Kasumi-1 (cell line): ENCODE results near the gene CHAT.
A peak's percentile ranks its signal among the peaks of the same experiment; 100 is the strongest.

ENCODE experiments used
- DNase-seq, 2 experiments: peaks; one replicate each; lab custom pipeline; 2025; lab: John Stamatoyannopoulos, UW

The CHAT gene

DNA sequence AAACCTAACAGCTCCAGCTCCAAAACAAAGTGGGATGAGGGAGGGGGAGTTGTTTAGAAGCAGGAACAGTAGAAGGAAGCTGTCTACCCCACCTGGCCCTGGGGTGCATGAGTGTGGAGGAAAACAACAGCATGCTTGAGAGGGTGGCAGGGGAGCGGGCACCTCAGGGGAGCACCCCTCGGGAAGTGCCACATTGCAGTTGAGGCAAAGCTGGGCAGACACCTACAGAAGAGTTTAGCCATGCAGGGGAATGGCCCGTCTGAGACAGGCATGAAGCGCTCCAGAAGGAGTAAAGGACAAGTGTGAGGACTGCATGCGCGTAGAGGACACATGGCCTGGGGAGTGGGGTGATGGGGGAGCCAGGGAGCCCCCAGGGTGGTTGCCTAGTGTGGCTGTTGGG, 18.1 kb downstream of the CHAT start:
- DNase-seq = no peak

DNA sequence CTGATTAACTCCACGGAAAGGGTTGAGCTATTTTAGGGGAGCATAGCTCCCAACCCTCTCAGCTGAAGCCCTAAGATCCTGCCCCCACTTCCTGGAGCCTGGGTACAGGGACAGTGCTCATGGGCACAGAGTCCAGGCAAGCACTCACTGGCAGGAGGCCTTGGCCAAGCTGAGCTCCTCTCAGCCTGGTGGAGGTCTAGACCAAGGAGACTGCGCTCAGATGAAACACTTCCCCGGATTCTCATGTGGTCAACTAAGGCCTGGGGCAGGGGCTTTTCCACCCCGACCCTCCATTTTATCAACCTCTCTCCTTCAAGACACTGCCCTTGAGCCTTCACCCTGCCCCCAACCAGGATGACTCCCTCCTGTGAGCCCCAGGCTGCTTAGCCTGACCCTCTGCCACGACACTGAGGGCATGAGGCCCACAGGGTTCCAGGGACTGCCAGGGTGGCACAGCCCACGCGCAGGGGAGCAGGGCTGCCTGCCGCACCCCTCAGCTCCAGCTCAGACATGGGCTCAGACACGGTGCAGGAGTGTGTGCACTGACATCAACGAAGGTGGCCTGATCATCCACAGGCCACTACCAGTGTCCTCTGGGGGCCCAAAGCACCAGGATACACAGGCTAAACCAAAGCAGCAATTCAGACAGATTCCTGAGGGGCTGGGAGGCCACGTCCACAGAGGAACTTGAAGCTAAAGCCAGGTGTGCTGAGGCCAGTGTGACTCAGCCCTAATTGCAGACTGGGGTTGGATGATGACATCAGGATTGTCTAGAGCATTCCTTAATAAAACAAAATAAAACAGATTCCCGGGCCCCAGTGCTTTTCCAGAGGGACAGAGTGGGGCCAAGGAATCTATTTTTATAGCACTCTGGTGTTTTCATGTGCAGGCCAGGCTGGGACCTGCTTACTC, 18.8 kb downstream of the CHAT start:
- DNase-seq = no peak

DNA sequence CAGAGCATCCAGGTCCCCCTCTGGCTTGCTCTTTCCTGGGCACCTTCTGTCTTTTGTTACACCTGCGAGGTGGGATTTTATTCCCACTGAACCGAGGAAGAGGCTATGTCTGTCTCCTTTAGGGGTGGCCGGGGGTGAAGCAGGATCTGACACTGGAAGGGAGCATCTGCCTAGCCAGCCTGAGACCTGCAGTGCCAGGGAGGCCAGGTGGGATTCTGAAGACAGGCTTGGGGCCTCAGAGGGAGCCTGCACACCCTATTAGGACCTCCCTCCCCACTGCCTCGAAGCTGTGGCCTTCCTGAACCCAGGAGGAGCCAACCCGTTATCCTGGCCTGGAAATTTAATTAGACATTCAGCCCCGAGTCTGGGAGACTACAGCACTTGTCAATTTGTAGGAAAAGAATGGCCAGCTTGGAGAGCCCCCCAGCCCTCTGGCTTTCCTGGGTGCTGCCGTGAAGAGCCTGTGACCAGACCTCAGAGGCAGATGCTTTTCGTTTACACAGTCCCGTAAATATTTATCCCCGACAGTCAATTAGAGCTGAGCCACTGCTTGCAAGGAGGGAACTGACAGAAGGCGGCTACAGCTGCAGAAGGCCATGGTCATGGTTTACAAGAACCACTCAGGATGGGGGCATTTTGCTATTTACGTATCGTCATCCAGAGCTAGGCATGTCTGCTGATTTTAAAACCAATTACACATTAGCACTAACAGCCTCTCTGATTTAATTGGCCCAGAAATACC, 19.7 kb downstream of the CHAT start:
- no peak for DNase-seq

DNA sequence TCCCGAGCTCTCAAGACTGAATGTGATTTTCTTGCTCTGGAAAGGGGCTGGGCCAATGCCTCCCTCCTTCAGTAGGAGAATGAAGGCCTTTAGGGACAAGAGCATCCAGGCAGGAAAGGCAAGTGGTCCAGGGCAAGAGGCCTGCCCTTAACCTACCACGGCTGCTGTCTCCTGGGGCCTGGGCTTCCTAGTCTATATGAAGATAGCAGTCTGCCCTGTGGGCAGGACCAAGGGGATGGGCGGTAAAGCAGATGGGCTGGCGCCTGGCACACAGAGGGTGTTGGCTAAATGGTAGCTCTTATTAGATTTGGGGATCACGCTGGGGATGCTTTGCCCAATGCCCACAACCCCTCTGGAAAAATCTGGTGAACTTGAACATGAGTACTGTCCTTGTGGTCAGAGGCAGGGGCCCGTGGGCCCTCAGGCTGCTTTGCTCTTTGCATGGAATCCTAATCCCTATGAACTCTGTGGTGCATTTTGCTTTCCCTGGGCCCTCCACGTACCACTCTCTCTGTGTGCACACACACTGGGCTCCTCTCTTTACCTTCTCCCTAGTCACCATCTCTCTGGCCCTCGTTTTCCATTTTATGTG, 20.3 kb downstream of the CHAT start:
- DNase-seq = no peak

DNA sequence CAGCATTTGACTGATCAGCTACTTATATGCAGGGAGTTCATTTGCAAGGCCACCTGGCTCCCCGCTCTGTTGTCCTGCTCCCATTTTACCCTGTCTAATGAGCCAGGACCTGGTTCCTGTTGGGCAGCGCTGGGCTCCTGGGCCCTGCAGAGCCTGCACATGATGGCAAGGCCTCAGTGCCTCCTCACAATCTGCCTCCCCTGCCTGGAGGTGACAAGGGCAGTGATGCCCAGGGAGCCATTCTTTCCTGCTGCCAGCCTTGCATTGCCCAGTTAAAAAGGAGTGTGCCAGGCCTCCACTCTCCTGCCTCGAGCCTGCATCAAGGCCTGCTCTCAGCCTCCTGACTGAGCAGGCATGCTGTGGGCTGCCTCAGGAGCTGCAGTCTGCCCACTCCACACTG, 28.5 kb downstream of the CHAT start:
- DNase-seq = no peak

DNA sequence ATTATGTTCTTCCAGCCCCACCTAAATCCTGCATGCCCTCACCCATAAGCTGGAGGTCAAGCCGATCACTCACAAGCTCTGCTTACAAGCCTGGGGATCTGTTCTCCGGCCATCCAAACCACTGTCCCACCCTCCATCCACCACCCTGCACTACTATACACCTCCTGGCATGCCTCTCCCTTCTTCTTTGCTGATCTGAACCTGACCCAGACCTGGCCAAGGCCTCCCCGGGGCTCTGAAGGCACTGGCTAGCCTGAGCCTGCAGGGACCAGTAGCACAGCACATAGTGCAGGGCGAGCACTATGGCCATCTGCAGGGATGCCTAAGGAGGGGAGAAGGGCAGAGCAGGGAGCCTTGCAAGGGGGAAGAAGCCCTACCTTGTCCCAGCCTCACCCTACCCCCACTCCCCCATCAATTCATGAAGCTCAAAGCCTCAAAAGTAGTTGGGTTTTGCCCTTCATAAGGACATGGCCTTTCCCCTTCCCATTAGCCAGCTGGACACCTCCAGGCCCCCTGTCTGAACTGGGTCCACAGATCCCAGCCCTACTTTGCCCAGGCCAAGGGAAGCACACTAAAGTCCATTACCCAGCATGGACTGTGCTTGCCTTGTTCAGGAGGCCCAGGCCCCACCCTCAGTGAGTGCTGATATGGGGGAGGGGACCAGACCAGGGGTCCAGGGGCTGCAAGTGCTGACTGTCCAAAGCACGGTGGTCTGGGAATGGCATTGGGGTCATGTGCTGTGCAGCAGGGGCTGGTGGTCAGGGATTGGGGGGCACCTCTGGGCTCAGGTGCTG, 29.6 kb downstream of the CHAT start:
- DNase-seq = no peak

DNA sequence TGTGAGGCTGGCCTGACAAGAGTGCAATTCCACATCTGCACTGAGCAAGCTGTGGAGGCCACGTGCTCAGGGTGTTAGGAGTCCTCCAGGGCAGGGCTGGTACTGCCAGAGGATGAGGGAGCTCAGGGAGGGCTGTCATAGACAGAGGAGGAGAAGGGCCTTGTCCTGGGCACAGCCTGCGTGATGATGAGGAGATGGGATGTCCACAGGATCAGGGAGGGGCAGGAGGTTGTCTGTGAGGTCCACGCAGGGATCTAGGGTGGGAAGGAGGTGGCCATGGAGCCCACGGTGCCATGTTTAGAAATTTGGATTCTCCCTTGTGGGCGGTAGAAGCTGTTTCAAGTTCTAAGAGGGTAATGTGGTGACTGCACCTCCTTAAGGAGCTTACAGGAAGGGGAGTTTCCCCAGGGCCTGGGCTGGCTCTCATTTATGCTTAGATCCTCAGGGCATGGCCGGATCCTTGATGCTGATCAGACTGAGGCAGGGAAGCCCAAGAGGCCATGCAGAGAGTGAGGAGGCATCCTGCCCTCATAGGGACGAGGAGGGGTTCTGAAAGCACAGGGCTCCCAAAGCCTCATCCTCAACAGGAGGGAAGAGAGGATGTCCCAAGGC, 30.3 kb downstream of the CHAT start:
- DNase-seq = no peak

DNA sequence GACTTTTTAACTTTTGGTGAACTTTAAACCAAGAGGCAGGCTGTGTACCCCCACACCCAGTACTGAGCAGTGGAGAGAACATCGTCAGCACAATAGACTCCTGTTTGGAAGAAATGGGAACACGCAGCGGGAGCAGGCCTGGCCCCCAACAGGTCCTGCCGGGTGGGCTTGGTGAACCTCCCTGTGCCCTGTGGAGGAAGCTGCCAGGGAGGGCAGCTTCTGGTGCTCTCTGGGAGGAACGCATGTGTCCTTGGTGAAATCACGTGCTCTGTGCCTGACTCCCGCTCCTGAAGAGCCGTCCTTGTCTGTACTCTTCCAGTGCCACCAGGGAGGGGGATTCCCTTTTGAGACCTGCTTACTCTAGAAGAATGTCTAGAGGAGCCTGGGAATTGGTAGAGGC, 31.6 kb downstream of the CHAT start:
- no peak for DNase-seq

DNA sequence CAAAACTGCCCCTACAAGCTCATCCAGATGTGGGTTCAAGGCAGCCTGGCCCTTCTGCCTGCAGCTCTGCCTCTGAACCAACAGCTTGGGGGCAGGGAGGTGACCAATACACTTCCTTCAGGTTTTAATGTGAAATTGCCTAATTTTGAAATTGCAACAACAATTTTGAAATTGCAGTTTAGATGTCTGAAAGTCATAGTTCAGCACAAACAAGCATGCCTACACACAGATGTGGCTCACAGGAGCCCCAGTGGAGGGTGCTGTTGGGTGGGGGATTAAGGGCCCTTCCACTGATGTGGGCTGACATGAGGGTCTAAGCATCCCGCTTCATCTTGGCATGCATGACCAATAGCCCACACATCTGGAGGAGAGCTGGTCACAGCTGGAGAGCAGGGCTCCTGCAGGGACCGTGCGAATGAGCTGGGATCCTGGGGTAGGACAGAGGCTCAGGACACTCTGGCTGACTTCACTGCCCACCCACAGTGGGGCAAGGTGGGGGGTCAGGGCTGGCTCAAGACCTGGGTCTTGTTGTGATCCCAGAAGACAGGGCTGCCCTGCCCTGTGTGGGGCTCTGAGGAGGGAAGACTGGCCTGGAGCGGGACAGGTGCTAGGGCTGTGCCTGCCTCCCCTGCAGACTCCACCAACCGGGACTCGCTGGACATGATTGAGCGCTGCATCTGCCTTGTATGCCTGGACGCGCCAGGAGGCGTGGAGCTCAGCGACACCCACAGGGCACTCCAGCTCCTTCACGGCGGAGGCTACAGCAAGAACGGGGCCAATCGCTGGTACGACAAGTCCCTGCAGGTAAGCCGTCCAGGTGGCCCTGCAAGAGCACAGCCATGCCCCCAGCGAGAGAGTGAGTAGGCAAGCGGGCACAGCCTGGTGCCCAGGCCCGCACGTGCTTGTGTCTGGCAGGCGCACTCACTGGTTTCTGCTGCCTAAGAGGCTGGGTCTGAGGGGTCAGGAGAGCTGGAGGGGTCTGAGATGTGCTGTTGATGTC, 32.3 kb downstream of the CHAT start:
- DNase-seq = no peak

DNA sequence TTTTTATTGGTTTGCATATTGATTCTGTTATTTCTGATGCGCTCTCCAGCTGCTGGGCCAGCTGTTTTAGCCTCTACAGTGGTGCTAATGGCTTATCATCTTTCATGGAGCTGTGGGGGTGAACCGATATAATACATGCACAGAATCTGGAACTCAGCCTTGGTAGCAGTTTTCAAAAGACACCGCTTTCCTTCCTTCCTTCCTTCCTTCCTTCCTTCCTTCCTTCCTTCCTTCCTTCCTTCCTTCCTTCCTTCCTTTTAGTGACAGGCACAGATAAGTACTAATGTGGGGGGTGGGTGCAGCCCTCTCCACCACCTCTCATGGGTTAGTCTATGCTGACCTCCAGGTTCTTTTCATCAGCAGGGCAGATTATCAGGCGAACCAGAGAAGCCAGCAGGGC, 33.7 kb downstream of the CHAT start:
- DNase-seq = no peak

DNA sequence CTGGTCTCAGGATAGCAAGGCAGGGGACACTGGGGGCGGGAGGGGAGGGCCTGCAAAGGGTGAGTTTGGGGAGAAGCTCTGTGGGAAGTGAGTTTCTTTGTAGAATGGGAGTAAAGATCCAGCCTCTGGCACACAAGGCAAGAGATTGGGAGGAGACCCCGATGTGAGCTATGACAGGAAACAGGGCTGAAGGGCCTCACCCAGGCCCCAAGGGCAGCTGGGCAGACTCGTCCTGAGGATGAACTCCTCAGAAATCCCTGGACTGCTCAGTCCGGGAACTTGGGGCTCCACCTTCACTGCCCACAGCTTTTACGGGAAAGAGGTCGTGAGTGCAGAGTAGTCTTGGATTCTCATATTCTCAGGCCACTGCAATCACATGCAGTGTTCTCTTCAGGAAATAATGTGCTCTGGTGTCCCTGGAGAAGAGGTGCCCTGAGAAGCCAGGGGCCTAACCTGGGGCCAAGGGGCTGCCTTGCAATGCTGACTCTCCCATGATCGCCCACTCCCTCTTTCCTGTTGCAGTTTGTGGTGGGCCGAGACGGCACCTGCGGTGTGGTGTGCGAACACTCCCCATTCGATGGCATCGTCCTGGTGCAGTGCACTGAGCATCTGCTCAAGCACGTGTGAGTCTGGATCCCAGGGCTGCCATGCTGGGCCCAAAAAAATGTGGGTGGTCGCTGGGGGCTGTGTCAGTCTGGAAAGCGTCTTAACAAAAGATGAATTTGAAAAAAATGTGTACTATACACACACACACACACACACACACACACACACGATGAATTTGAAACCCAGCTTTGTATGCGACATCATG, 34.4 kb downstream of the CHAT start:
- no peak for DNase-seq

DNA sequence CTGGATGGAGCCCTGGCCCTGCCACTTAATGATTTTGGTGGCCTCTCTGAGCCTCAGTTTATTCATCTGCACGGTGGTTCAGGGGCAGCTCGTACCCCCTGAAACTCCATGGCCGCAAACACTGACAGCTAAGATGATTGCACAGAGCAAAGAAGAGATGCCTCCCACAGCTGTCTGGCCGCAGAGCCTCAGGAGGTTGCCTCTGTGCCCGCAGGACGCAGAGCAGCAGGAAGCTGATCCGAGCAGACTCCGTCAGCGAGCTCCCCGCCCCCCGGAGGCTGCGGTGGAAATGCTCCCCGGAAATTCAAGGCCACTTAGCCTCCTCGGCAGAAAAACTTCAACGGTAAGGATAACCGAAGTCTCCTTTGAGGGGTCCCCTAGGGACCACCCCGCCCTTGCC, 35.5 kb downstream of the CHAT start:
- DNase-seq = peak; percentile 63 to 81

DNA sequence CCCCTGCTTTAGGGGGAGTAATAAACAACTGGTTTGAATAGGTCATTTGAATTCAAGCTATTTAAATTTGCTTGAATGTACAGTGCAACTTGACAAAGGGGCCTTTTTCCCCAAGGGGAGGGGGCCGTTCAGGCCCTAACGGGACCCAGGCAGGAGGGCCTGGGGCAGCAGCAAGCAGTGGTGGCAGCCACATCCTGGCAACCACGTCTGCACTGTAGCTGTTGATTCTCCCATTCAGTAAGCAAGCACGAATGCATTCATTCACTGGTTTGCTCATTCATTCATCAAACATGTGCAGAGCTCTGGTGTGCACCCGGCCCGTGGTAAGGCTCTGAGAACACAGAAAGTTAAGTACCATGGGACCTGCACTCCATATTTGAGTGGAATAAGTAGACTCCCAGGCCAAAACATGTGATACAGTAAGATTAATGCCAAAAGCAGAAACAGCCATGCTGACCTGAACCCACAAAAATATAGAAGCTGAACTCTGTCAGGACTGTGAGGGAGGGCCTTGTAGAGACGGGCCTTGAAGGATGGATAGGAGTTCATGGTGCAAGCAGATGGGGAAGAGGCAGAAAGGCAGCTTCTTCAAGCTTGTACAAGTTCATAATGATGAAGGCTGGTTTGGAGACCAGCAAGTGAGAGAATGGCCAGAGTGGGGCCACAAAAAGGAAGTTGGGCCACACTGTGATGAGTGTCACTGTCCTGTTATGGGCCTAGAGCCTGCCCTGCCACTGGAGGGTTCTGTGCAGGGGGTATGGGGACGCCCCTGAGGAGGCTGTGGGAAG, 36.3 kb downstream of the CHAT start:
- DNase-seq = no peak

DNA sequence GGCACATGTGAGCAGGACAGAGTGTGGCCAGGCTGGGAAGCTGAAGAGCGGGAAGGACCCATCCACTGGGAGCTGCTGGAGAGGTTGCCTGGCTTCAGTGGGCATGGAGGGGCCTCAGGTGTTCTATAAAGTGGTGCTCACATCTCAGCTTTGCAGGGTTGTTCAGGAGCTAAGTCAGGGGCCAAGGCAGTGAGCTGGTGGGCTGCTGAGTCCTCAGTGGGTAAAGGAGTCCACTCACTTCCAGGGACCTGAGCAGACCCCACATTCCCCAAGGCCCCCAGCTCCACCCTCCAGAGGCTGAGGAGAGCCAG, 36.8 kb downstream of the CHAT start:
- DNase-seq = no peak

DNA sequence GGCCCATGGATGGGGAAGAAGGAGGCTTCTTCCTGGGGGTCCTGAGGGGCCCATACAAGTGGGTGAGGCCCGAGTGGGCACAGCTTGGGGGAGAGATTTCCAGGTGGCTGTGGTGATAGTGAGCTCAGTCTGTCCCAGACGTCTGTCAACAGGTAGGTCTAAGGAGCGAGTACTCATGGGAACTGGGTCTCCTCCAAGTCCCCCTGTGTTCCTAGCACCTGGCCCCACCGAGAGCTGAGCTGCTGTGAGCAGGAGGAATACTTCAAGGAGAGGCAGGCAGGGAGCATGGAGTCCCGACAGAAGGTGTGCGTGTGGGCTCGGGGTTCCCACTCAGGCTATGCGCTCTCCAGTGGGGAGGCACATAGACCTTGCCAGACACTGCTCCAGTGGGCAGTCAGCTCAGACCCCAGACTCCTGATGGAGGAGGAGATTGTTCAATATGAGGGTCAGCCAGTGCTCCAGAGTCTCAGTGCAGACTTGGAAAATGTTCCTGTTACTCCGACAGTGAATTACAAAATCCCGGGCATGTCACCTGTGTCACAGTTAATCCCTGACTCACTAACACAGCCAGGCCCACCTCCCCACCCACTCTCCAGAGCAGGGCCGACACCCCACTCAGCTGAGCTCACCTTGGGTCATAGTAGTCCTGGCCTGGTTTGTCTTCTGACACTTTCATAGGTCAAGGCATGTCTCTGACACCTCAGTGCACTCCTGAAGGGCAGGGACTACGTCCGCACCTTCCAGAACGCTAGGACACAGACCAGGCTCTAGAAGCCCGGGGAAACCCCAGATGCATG, 37.4 kb downstream of the CHAT start:
- no peak for DNase-seq

DNA sequence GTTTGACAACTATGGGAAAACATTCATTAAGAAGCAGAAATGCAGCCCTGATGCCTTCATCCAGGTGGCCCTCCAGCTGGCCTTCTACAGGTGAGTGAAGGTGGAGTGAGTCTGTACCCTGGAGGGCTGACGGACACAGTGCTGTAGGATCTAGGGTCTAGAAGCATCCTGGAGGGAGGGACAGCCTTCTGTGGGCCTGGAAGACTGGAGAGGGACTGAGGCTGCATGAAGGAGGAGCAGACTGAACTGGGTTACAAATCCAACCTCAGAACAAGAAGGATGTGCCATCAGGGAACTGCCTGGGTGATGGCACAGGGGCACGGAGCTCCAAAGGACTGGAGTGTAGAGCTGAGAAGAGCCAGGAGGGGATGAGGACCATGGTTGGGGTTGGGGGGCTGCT, 38.1 kb downstream of the CHAT start:
- no peak for DNase-seq

DNA sequence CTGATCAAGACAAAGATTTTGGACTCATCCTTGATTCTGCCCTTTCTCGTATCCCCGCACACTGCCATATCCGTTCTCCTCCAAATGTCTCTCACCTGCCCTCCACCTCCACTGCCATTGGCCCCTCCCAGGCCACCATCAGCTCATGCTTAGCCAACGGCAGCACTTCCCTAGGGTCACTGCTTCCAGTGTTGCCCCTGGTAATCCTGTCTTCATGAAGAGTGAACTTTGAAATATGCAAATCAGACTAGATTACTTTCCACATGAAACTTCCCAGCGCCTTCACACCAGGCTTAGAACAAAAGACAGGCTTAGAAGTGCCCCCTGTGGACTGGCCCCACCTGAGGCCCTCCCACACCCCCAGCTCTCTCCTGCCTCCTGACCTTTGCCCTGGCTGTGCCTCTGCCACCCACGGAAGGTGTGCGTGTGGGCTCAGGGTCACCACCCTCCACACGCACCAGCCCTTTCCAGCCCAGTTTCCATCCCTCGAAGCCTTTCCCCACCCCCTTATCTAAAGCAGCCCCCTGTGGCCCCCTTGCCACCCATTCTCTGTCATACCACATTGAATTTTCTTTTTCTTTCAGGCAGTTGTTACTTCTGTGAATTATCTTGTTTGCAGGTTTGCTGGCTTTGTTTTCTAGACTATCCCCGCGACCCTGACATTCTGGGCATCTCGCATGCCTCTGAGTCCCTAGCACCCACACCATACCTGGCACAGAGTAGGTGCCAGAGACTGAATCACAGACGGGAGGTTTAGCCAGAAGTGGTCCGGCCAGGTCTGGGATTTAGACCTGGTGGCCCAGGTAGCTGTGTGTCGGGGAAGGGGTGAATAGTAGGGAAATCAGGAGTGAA, 38.8 kb downstream of the CHAT start:
- no peak for DNase-seq
